ENCODE measurements around the gene PRKCD.

Gene PRKCD

DNA sequence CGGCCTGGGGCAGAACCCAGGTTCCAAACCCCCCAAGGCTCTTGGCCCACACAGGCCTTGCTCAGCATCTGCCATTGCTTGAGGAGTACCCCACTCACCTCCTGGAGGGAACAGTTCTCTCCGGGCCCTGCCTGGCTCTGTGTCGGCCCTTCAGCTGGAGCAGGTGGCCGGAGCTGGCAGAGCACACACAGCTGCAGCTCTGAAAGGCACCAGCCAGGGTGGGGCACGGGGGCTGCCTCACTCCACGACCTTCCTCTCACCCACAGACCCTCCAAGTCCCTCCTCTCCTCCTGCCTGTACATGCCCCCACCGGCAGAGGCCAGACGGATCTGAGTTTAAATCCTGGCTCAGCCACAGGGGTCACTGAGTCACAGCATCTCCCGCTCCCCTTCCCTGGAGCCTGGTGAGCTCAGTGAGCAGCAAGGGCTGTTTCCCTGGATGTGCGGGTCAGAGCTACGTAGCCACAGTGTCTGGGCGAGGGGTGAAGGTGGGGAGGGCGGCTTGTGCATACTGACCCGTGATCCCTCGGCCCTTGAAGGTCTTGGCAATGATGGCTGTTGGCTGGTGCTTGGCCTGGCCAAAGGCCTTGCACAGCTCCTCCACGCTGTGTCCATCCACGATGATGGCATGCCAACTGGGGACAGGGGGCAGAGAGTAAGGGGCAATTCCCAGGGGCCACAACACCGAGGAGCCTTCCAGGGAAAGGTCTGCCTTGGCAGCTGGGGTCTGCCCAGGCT, 71.8 kb downstream of the PRKCD start:
- no peak for DNase-seq (ENCODE audit: low spot score)

DNA sequence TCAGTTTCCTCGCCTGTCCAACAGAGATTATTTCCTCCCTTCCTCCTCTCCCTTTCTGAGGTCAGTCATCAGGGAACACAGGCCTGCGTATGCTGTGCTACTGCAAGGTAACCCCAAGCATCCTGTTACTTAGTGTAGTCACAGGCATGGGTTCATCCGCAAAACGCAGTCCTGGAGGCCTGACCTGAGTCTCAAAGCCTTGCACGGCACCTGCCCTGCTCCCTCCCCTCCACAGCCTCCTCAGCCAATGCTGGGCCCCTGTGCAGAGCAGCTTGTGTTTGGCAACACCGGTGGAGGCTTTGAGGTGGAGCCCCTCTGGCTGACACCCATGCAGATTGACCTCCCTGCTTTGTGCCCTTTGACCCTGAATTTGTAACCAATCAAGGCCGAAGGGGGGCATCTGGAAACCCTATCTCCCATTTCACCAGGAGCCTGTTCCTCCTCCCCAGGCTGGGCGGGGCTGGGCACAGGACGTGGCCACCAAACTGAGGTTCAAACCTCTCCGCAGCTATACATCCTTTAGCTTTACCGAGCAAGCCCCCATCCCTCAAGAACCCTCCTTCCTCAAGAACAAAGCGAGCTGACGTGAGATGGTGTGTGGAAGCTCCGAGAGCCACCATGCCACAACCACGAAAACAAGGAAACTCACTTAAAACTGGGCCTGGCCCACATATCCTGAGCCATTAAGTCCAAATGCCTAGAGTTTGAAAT, 73.3 kb downstream of the PRKCD start:
- no peak for DNase-seq (ENCODE audit: low spot score)

DNA sequence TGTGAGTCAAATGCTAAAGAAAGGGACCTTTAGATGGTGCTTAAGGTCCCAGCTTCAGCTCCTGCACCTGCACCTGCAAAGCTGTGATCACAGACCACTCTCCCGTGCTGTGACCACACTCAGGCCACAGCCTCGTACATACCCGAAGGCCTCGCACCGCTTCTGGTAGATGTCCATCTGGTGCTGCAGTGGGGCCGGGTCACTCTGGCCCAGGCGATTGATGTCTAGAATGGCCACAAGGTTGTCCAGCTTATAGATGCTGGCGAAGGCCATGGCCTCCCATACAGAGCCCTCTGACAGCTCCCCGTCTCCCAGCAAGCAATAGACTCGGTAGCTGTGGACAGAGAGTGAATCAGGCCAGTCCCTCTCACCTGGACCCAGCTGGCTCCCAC, 73.8 kb downstream of the PRKCD start:
- no peak for DNase-seq (ENCODE audit: low spot score)

DNA sequence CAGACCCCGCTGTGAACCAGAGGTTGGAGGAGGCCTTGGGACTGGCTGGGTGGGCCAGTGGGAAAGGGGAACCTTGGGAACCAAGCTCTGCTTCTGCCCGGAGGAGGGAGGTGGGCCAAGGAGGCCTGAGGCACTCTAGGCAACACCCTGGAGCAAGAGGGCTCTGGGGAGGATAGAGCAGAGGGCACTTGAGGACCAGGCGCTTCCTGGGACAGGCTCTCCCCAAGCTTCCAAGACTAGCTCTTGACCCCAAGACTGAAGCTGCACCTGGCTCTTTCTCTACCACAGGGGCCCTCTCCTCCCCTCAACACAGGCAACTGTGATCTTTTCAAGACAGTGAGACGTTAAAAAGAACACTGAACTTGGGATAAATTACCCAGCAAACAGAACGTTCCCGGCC, 74.5 kb downstream of the PRKCD start:
- no peak for DNase-seq (ENCODE audit: low spot score)

GRCh38 chr3:53236112-53236841, 75.3 kb downstream of the PRKCD start:
- DNase-seq (ENCODE audit: low spot score), result peak; percentile 92

GRCh38 chr3:53238051-53238850, 77.2 kb downstream of the PRKCD start:
- DNase-seq (ENCODE audit: low spot score), result peak; percentile 91

GRCh38 chr3:53238886-53239285, 77.9 kb downstream of the PRKCD start:
- no peak for DNase-seq (ENCODE audit: low spot score)

GRCh38 chr3:53239800-53240199, 78.8 kb downstream of the PRKCD start:
- no peak for DNase-seq (ENCODE audit: low spot score)

DNA sequence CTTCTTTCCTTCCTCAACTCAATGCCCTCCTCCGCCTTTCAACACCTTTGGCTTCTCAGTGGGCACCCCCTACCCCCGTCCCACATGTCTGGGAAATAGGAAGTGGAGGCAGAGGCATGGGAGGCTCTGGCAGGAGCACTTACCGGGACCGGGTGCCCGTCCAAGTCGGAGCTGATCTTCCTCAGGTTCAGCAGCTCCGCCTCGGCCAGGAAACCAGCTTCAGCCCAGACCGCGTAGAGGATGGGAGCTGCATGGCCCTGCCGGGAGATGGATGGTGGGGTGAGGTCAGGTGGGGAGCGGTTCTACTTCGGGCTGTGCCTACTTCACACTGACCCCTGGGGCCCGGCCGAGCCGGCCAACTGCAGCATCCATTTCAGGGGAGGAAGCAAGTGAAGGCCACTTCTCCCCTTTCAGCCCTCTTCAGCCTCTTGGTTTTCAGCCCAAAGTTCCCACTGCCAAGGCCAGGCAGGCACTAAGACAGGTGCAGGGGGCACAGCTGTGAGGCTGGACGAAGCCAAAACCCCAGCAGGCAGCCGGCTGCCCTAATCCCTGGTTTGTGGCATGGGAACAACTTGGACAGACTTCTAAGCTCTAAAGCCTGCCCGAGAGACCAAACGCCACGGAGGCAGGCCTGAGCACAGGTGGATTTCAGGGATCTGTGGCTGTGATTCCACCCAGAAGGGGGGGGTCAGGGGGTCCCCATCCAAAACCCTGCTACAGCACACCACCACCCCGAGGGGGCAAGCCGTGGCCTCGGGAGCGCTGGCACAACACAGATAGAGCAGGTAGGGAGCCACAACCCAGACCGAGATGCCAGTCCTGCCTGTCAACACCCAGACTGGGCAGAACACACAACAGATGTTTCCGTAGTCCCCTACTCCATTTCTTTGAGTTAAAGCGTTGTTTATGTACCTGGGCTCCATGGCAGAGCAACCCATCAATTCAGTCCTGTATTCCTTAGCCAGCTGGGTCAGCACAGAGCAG, 80.3 kb downstream of the PRKCD start:
- no peak for DNase-seq (ENCODE audit: low spot score)

- DNase-seq (ENCODE audit: low spot score), result no peak
Measured at GRCh38 chr3:53242155-53242554, 81.1 kb downstream of the PRKCD start.
